Measurements from ENCODE around the gene TBC1D24. TPM values are rescaled to one million over a fixed set of nuclear protein-coding genes. Genes with fewer than 3 reads are reported as not detected.

TBC1D24 gene
- total and polyA plus RNA-seq, 11 donors, result 4.0 to 19.2 (median 11.6) TPM

GRCh38 chr16:2482708-2483534 is 8.0 kb downstream of the TBC1D24 start:
- Histone ChIP-seq H3K36me3 (no peaks in the 10 kb centered on the region), H3K4me3 (peak overlapping the region in 3 of 12 donors; percentile 12 to 23 (median 13)), H3K27ac (peak overlapping the region in 6 of 12 donors; percentile 2 to 82 (median 28)), H3K27me3 (no peaks in the 10 kb centered on the region), H3K9me3 (no peaks in the 10 kb centered on the region), H3K4me1 (peaks cover 0 to 41% (median 23%) of the 10 kb centered on the region in 12 donors)
- DNase-seq, result peak in 4 of 5 donors; percentile 54 to 69 (median 63)
- ATAC-seq, result peak in 3 of 4 donors; percentile 40 to 57 (median 43)
- intact Hi-C loops (cut with DNase I), result loop anchor here in 1 of 10 donors (5.0 kb wide), 1 partner anchor 51 kb away; no protein-coding TSS in a partner anchor
- 53 to 72% (median 66%) methylated on average over 32 of the region's 32 CpGs for WGBS, 4 donors
- TF ChIP-seq CTCF (IDR thresholded peaks at IDR 0.05) (no peak), POLR2A (IDR thresholded peaks at IDR 0.05) (no peak)

- Histone ChIP-seq H3K4me1 (peaks cover 0 to 41% (median 23%) of the 10 kb centered on the region in 12 donors), H3K27ac (peak overlapping the region in 1 of 12 donors; percentile 82)
- 88 to 93% (median 92%) methylated on average over 16 of the region's 16 CpGs for WGBS, 4 donors
These were observed 9.3 kb downstream of the TBC1D24 start for GRCh38 chr16:2483939-2484897.

DNA sequence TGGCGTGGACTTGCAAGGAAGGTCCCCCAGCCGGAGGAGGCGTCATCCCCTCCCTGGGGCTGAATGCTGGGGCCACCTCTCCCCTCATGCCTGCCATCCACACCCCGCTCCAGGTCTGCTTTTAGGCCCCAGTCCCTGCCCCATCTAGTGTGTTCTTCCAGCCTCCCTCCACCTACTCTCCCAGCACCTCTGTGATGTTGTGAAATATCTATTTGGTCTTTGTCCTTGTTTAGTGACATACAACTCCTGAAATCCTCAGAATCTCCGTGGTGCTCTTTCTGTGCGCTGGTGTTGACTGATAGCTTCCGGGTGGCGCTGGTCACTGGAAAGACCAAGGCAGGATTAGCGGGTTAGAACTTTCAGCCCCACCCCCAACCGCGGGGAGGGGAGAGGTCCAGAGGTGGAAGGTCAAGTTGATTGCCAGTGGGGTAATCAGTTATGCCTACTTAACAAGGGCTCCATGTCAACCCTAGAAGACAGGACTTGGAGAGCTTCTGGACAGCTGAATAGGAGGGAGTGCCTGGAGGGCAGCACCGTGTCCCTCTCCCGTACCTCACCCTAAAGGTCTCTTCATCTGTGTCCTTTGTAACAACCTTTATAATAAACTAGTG is 10.1 kb downstream of the TBC1D24 start:
- H3K4me3 ChIP-seq, result no peak overlapping the region
- intact Hi-C loops (cut with DNase I), result loop anchor here in 1 of 10 donors (5.0 kb wide), 1 partner anchor 53 kb away; no protein-coding TSS in a partner anchor
- no peak for ATAC-seq
- TF ChIP-seq CTCF (IDR thresholded peaks at IDR 0.05) (no peak), POLR2A (IDR thresholded peaks at IDR 0.05) (no peak)
- H3K36me3 ChIP-seq, result no peaks in the 10 kb centered on the region
- H3K9me3 ChIP-seq, result no peaks in the 10 kb centered on the region
- 83 to 87% (median 85%) methylated on average over 9 to 13 of the region's 13 CpGs for WGBS, 4 donors
- H3K4me1 ChIP-seq, result peaks cover 0 to 41% (median 23%) of the 10 kb centered on the region in 12 donors
- H3K27ac ChIP-seq, result peak overlapping the region in 1 of 12 donors; percentile 60
- no peak for DNase-seq
- no peaks in the 10 kb centered on the region for H3K27me3 ChIP-seq

More at GRCh38 chr16:2483939-2484897, 9.3 kb downstream of the TBC1D24 start:
- no peak overlapping the region for H3K4me3 ChIP-seq
- intact Hi-C loops (cut with DNase I), result loop anchor here in 1 of 10 donors (5.0 kb wide), 1 partner anchor 52 kb away; no protein-coding TSS in a partner anchor
- no peaks in the 10 kb centered on the region for H3K36me3 ChIP-seq
- no peaks in the 10 kb centered on the region for H3K9me3 ChIP-seq
- no peaks in the 10 kb centered on the region for H3K27me3 ChIP-seq
- no peak for TF ChIP-seq POLR2A (IDR thresholded peaks at IDR 0.05)
- no peak for TF ChIP-seq CTCF (IDR thresholded peaks at IDR 0.05)
- DNase-seq (no peak), ATAC-seq (no peak)

Data from heart left ventricle (tissue), 16 donors.